Lower lobe of right lung (tissue), 2 donors: ENCODE results near the gene HSD17B12. TPM values are rescaled to one million over a fixed set of nuclear protein-coding genes. Genes with fewer than 3 reads are reported as not detected.

Experiments
- ATAC-seq, 2 donors: fragments of 200-7000 bp; cut with Tn5 transposase; one replicate each; pipeline ENCODE4 v1.9.1; 2020 to 2022; ENCODE audit warnings: mild to moderate bottlenecking in 2 of 2, moderate library complexity in 2 of 2
- DNase-seq: peaks from one replicate; pipeline ENCODE4 v3.0.0-alpha.2; 2020
- H3K27ac ChIP-seq: fragments of 200-600 bp; one replicate; pipeline ENCODE4 v1.8.0; 2022
- H3K27me3 ChIP-seq: fragments of 200-600 bp; one replicate; pipeline ENCODE4 v1.8.0; 2022; ENCODE audit warnings: low read depth
- H3K36me3 ChIP-seq: fragments of 200-600 bp; one replicate; pipeline ENCODE4 v1.8.0; 2022; ENCODE audit warnings: mild to moderate bottlenecking
- H3K4me1 ChIP-seq: fragments of 200-600 bp; one replicate; pipeline ENCODE4 v1.8.0; 2022
- H3K4me3 ChIP-seq: fragments of 200-600 bp; one replicate; pipeline ENCODE4 v1.8.0; 2022; ENCODE audit warnings: mild to moderate bottlenecking
- H3K9me3 ChIP-seq: fragments of 200-600 bp; one replicate; pipeline ENCODE4 v1.8.0; 2022
- CTCF ChIP-seq: fragments of 200-600 bp; IDR thresholded peaks from one replicate; pipeline ENCODE4 v1.8.0; 2022; ENCODE audit warnings: antibody characterized with exemption, mild to moderate bottlenecking
- intact Hi-C: fragments of 100-400 bp; cut with DNase I; formaldehyde crosslinking; loops from one replicate; pipeline ENCODE4 v1.11.0; 2022
- total RNA-seq: library from RNA; stranded (reverse); fragmentation: NEBNext Ultra II Directional; extraction: Animal tissue kit (Norgen Biotek cat#: 25700); gene quantifications from one replicate; pipeline ENCODE4 v1.2.1, GENCODE V29; 2021
- donor health status: DM: no; HTN: yes; CAD: no; lungs with severe emphysema.

The HSD17B12 gene
- total RNA-seq, 1 donor from 2014 or later: 101 TPM

GRCh38 chr11:43712676-43713075 lies 32.1 kb downstream of the HSD17B12 start:
- Histone ChIP-seq H3K4me1 (no peaks in the 10 kb centered on the region), H3K27me3 (no peaks in the 10 kb centered on the region), H3K4me3 (no peak overlapping the region), H3K9me3 (no peaks in the 10 kb centered on the region), H3K36me3 (peaks cover 4% of the 10 kb centered on the region), H3K27ac (no peak overlapping the region)
- intact Hi-C loops: no loop called here
- DNase-seq (no peak), ATAC-seq (no peak)
- TF ChIP-seq CTCF: no peak

- intact Hi-C loops: no loop called here
- H3K4me3 ChIP-seq: no peak overlapping the region
- no peak for TF ChIP-seq CTCF
- H3K27me3 ChIP-seq: no peaks in the 10 kb centered on the region
- H3K27ac ChIP-seq: no peak overlapping the region
- H3K9me3 ChIP-seq: no peaks in the 10 kb centered on the region
- H3K36me3 ChIP-seq: no peaks in the 10 kb centered on the region
- ATAC-seq (no peak), DNase-seq (no peak)
- no peaks in the 10 kb centered on the region for H3K4me1 ChIP-seq
Measured at GRCh38 chr11:43718373-43718772, 37.8 kb downstream of the HSD17B12 start.

- intact Hi-C loops: no loop called here
- ATAC-seq (no peak), DNase-seq (no peak)
- H3K4me3 ChIP-seq: no peak overlapping the region
- no peaks in the 10 kb centered on the region for H3K4me1 ChIP-seq
- no peak for TF ChIP-seq CTCF
- H3K27ac ChIP-seq: no peak overlapping the region
- H3K27me3 ChIP-seq: no peaks in the 10 kb centered on the region
- H3K36me3 ChIP-seq: no peaks in the 10 kb centered on the region
- H3K9me3 ChIP-seq: no peaks in the 10 kb centered on the region
Measured at GRCh38 chr11:43723617-43724016, 43.1 kb downstream of the HSD17B12 start.

- no peak for ATAC-seq
- no peak for DNase-seq
- Histone ChIP-seq H3K4me3 (no peak overlapping the region), H3K27ac (no peak overlapping the region), H3K9me3 (no peaks in the 10 kb centered on the region), H3K27me3 (no peaks in the 10 kb centered on the region), H3K36me3 (no peaks in the 10 kb centered on the region), H3K4me1 (peaks cover 17% of the 10 kb centered on the region)
- no peak for TF ChIP-seq CTCF
- intact Hi-C loops: no loop called here
Measured at GRCh38 chr11:43732225-43732624, 51.7 kb downstream of the HSD17B12 start.

- no peaks in the 10 kb centered on the region for H3K27me3 ChIP-seq
- TF ChIP-seq CTCF: no peak
- no peak for DNase-seq
Measured at GRCh38 chr11:43734256-43734655, 53.7 kb downstream of the HSD17B12 start.

GRCh38 chr11:43735115-43735514 lies 54.6 kb downstream of the HSD17B12 start:
- no peaks in the 10 kb centered on the region for H3K36me3 ChIP-seq
- H3K27ac ChIP-seq: no peak overlapping the region
- DNase-seq (no peak), ATAC-seq (no peak)
- no peak overlapping the region for H3K4me3 ChIP-seq
- H3K27me3 ChIP-seq: no peaks in the 10 kb centered on the region
- H3K4me1 ChIP-seq: peaks cover 31% of the 10 kb centered on the region
- TF ChIP-seq CTCF: no peak
- intact Hi-C loops: no loop called here
- H3K9me3 ChIP-seq: no peaks in the 10 kb centered on the region

More at GRCh38 chr11:43734256-43734655, 53.7 kb downstream of the HSD17B12 start:
- Histone ChIP-seq H3K9me3 (no peaks in the 10 kb centered on the region), H3K27ac (no peak overlapping the region), H3K36me3 (no peaks in the 10 kb centered on the region), H3K4me1 (peaks cover 29% of the 10 kb centered on the region), H3K4me3 (no peak overlapping the region)
- no peak for ATAC-seq
- intact Hi-C loops: no loop called here
